Endothelial cell (in vitro differentiated cells): Measurements from ENCODE around the gene CEBPB. TPM values are rescaled to one million over a fixed set of nuclear protein-coding genes. Genes with fewer than 3 reads are reported as not detected.

Source experiments
- DNase-seq: peaks from one replicate; pipeline ENCODE4 v3.0.0; 2021; ENCODE audit warnings: low spot score
- H3K27ac Mint-ChIP-seq: one replicate; pipeline ENCODE4 v1.8.0; 2021; ENCODE audit warnings: mixed read lengths, inconsistent platforms; ENCODE audit not compliant: unreplicated experiment
- H3K27me3 Mint-ChIP-seq: one replicate; pipeline ENCODE4 v1.8.0; 2021; ENCODE audit warnings: mild to moderate bottlenecking, moderate library complexity, mixed read lengths, inconsistent platforms; ENCODE audit not compliant: unreplicated experiment
- H3K36me3 Mint-ChIP-seq: one replicate; pipeline ENCODE4 v1.8.0; 2021; ENCODE audit warnings: mild to moderate bottlenecking, low read depth, mixed read lengths, inconsistent platforms; ENCODE audit not compliant: unreplicated experiment
- H3K4me1 Mint-ChIP-seq: one replicate; pipeline ENCODE4 v1.8.0; 2021; ENCODE audit warnings: mild to moderate bottlenecking, mixed read lengths, inconsistent platforms; ENCODE audit not compliant: unreplicated experiment
- H3K4me3 Mint-ChIP-seq: one replicate; pipeline ENCODE4 v1.8.0; 2021; ENCODE audit warnings: mild to moderate bottlenecking, mixed read lengths, inconsistent platforms; ENCODE audit not compliant: unreplicated experiment
- H3K9me3 Mint-ChIP-seq: one replicate; pipeline ENCODE4 v1.8.0; 2021; ENCODE audit warnings: mixed read lengths, inconsistent platforms; ENCODE audit not compliant: unreplicated experiment
- total RNA-seq: library from RNA; stranded (reverse); fragmentation: NEBNext Ultra II Directional; extraction: Animal tissue kit (Norgen Biotek cat#: 25700); gene quantifications from one replicate; pipeline ENCODE4 v1.2.1, GENCODE V29; 2021; ENCODE audit not compliant: unreplicated experiment
- TF ChIP-seq, protein P1 (sequence below): fragments of 200-600 bp; sonication (generic); IDR thresholded peaks from one replicate; pipeline ENCODE4 v1.5.0; 2021; ENCODE audit warnings: antibody characterized with exemption; ENCODE audit not compliant: unreplicated experiment

CEBPB gene
- total RNA-seq, 1 donor from 2014 or later, result 28.1 TPM

DNA sequence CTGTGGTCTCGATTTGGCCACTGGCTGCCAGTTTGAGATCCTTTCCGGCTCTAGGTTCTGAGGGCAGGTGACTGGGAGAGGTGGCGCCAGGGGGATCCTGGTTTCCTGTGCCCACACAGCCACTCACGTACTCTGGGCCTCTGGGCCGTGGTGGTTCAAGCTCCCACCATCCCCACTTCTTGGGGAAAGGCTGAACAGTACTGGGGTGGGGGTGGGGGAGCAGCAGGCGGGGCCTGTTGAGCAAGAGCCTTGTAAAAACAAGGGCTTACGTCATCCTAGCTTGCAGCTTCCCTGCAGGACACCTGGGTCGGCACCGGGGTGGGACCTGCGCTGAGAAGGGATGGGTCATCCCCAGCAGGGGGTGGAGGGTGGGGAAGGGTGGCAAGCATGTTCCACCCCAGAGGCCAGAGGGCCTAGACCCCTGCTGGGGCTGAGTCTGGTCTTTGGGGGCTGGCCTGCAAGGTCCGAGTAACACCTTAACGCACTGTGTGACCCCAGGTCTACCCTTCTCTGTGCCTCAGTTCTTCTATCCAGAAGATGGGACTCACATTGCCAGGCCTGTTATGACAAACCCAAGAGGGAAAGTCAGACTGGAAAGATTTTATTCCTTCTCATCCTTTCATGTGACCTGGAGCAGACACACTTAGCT, 3.1 kb upstream of the CEBPB start:
- no peak overlapping the region for H3K4me3 Mint-ChIP-seq
- DNase-seq, result no peak

DNA sequence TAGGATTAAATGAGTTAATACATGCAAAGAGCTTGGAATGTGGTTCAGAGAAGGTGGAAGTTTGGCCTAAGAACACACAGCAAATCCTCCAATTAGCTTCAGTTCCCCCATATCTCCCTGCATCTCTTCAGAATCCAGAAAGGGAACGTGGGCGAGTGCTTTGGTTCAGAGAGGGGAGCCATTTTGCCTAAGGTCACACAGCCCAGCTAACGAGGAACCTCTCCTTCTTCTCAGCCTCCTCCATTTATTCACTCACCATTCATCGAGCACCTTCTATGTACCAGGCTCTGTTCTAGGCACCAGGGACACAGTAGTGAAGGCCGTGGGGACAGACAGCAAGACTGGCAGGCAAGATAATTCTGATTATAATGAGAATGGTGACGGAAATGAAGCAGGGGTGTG, 2.3 kb upstream of the CEBPB start:
- no peak for DNase-seq
- Mint-ChIP-seq H3K27ac (no peak overlapping the region), H3K27me3 (peaks cover 8% of the 10 kb centered on the region), H3K4me1 (peaks cover 13% of the 10 kb centered on the region), H3K9me3 (no peaks in the 10 kb centered on the region), H3K4me3 (no peak overlapping the region), H3K36me3 (peaks cover 4% of the 10 kb centered on the region)
- TF ChIP-seq, protein P1, sequence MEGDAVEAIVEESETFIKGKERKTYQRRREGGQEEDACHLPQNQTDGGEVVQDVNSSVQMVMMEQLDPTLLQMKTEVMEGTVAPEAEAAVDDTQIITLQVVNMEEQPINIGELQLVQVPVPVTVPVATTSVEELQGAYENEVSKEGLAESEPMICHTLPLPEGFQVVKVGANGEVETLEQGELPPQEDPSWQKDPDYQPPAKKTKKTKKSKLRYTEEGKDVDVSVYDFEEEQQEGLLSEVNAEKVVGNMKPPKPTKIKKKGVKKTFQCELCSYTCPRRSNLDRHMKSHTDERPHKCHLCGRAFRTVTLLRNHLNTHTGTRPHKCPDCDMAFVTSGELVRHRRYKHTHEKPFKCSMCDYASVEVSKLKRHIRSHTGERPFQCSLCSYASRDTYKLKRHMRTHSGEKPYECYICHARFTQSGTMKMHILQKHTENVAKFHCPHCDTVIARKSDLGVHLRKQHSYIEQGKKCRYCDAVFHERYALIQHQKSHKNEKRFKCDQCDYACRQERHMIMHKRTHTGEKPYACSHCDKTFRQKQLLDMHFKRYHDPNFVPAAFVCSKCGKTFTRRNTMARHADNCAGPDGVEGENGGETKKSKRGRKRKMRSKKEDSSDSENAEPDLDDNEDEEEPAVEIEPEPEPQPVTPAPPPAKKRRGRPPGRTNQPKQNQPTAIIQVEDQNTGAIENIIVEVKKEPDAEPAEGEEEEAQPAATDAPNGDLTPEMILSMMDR, result no peak

More for the DNA sequence above, 3.1 kb upstream of the CEBPB start:
- Mint-ChIP-seq H3K36me3 (peaks cover 3% of the 10 kb centered on the region), H3K4me1 (peaks cover 8% of the 10 kb centered on the region), H3K27me3 (peaks cover 8% of the 10 kb centered on the region), H3K9me3 (no peaks in the 10 kb centered on the region), H3K27ac (no peak overlapping the region)
- TF ChIP-seq, protein P1, result no peak

DNA sequence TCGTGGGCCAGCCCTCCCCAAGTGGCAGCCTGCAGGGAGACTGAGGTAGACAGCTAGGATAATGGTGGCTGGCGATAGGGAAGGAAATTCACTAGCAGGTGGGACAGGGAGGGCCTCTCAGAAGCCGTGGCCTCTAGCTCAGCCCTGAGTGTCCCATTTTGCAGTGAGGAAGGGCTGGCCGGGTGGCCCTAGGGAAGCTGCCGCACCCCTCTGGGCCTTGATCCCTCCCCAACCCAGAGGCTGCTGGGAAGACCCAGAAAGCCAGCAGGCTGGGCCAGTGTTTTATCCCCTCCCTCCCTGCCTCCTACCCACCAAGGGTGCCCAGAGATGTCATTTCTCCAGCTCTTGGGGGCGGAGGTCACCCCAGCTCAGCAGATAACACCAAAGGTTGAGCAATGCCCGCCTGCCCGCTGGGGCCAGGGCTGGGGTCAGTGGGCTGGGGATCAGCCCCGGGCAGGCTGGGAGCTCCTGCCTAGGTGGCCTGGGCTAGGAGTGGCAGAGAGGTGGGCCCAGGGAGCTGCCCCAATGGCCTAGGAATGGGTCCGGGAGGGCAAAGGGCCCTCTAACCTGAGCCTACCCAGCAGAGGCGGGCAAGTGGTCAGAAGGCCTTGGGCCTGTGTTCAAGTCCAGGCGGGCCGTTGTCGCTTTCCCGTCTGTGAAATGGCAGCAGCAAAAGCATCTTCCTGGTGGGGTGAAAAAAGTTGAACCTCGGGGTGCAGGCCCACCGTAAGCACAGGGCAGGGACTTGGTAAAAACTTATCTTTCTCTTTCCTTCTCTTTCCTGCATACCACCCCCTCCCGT, 1.6 kb upstream of the CEBPB start:
- TF ChIP-seq, protein P1, result no peak
- Mint-ChIP-seq H3K27me3 (peaks cover 8% of the 10 kb centered on the region), H3K4me1 (peaks cover 17% of the 10 kb centered on the region), H3K9me3 (no peaks in the 10 kb centered on the region), H3K36me3 (peaks cover 4% of the 10 kb centered on the region), H3K4me3 (no peak overlapping the region), H3K27ac (no peak overlapping the region)
- DNase-seq, result no peak

- TF ChIP-seq, protein P1, result no peak
- no peak overlapping the region for H3K4me3 Mint-ChIP-seq
- peaks cover 8% of the 10 kb centered on the region for H3K27me3 Mint-ChIP-seq
- peaks cover 19% of the 10 kb centered on the region for H3K4me1 Mint-ChIP-seq
- no peak for DNase-seq
- peaks cover 4% of the 10 kb centered on the region for H3K36me3 Mint-ChIP-seq
- H3K9me3 Mint-ChIP-seq, result no peaks in the 10 kb centered on the region
- no peak overlapping the region for H3K27ac Mint-ChIP-seq
Measured at GRCh38 chr20:50189681-50190250, 864 bp upstream of the CEBPB start.
